HL-60/S4 (cell line): ENCODE data around the gene DENND2C.

Source experiments
- in situ Hi-C: fragments of 300-500 bp; cut with MboI; formaldehyde crosslinking; loops from 2 replicates; pipeline ENCODE4 v1.14.3; 2022; ENCODE audit warnings: low sequenced_read_pairs

Gene DENND2C, protein sequence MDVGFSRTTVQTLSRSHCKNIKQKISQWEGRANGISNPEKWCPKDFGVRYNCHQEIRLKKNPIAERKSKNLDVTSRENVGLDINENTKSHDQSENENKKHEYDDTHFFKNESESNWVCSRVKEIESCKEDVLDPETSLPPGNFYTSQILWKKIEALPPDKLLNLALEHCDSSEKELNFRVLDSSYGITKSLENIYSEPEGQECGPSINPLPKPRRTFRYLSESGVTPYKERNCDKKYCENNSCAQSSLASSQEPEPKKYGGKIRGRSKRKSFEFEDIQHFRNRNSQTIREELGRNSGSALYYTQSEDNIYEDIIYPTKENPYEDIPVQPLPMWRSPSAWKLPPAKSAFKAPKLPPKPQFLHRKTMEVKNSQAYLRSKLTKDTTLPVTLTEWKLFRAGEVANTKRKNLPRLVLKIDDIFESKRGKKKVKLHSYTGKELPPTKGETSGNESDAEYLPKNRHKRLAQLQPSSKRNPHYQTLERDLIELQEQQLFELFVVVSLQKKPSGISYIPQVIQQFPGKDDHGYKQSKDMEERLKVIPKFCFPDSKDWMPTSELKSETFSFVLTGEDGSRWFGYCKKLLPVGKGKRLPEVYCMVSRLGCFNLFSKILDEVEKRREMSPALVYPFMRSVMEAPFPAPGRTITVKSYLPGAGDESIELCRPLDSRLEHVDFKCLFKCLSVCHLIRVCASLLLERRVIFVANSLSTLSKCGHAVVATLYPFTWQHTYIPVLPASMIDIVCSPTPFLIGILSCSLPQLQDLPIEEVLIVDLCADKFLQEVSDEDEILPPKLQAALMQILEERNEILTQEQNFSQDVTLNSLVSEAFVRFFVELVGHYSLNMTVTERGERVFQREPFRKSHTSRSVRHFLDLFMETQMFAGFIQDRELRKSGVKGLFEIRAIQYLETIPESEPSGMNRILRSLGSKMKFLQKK

DNA sequence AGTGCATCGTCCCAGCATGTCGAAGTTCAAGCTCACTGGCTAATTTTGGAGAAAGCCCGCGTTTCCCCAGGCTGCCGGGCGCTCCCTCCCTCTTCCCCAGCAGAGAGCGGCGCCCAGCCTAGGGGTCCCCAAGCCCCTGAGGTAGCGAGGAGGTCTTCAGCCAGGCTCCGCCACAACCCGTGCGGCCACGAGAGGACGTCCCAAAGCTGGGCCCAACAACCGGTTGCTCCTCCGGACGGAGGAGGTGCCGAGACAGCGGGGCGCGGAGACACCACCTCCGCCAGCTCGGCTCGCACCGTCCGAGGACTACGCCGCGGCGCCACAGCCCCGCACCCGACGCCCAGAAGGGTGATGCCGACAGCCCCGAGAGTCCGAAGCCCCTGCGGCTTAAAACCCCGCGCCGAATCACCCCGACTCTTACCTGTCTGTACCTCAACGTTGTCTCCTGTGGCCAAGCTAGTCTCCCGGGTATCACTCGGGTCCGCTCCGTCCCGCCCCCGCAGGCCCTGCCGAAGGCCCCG lies at the start of gene DENND2C:
Gene DENND2C (minus strand): TSS at position 488 of the 521 bp plus-strand sequence. CDS start 44,065 bp downstream, outside the sequence.
- in situ Hi-C loops = no loop called here

DNA sequence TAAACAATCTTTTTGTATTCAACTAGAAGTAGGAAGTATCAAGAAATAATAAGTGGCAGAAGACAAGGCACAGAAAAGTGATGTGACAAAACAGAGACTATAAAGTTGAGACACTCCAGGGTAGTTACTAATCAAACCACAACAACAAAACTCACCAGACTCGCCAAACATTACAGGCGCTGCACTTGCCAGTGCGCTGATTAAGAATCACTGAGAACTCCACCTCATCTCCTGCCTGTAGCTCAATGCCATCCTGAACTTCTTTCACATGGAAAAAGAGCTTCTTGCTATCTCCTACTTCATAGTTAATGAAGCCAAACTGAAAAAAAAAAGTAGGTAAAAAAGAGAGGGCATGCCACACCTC lies 49.6 kb upstream of the DENND2C start:
- in situ Hi-C loops = no loop called here

DNA sequence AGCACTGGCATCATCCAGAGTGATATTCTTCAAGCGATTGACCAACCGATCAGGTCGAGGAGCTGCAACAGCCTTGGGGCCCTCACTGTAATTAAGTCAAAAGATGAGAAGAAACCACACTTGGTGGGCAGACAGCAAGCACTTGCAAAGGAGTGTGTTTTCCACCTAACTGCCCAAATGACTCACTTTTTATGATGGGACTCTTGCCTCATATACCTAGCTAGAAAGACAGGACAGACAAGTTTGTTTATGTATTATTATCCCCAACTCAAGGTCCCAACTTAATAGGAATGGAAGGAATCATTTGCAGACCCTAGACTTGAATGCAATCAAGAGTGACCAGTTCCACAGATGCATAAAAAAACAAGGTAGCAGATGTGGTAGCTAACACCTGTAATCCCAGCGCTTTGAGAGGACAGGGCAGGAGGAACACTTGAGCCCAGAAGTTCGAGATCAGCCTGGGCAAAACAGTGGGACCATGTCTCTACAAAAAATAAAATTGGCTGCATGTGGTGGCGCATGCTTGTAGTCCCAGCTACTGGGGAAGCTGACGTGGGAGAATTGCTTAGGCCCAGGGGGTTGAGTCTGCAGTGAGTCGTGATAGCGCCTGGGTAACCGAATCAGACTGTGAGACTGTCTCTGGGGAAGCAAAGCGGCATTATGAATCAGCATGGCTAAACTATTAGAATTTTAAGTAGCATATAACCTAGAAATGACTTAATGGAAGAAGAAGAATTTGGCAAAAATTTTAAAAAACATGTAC lies 49.0 kb upstream of the DENND2C start:
- in situ Hi-C loops = no loop called here

DNA sequence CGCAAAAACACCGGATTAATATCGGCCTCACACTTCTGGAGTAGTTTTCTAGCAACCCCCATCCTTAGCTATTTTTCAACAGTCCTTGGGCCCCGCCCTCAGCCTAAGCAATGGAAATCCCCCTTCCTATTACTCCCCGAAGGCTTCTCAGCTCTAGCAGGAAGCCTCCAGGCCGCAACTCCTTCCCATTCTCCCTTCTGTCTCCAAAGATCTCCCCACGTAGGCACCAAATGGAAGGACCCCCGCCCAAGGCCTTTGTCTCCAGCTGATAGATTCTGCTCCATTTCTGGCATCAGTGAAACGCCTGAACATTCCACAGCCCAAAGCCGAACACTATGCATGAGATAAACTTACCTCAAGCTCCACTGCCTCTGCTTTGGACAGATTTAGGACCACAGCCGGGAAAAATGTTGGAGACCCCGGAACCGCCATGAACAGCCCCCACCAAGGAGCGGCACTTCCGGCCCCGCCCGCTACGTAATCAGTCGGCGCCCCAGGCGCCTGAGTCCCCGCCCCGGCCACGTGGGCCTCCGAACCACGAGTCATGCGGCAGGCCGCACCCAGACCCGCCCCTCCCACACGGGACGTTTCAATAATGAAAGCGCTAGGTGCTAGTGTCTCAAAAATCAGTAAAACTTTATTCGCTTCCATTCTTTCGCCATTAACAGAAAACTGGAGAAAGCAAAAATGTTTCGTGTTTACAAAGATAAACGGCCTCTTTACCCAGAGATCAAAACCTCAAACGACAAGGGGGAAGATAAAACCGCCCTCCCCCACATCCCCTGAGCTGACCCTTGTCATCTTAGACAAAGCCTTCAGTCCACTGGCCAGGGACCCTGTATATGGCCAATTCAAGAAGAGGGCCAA lies 46.7 kb upstream of the DENND2C start, which contains the start of gene NRAS:
Gene NRAS (minus strand): TSS at position 468 of the 867 bp plus-strand sequence. CDS start 611 bp downstream, outside the sequence.
- in situ Hi-C loops = no loop called here

DNA sequence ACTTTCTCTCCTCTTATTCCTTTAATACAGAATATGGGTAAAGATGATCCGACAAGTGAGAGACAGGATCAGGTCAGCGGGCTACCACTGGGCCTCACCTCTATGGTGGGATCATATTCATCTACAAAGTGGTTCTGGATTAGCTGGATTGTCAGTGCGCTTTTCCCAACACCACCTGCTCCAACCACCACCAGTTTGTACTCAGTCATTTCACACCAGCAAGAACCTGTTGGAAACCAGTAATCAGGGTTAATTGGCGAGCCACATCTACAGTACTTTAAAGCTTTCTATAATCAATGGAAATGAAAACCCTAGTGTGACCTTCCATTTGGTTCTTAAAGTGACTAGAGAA lies 46.1 kb upstream of the DENND2C start:
- in situ Hi-C loops = no loop called here

DNA sequence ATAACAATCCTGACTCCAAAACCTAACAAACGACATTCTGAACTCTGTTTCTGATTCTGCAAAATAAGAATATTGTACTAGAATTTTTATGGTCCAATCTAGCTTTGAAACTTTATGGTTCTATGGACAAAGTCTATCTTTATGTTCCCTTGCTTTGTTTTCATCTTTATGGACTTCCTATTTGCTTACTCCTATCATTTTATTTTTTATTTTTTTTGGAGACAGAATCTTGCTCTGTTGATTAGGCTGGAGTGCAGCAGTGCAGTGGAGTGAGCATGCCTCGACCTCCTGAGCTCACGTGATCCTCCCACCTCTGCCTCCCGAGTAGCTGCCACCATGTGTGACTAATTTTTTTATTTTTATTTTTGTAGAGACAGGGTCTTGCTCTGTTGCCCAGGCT lies 43.1 kb upstream of the DENND2C start:
- in situ Hi-C loops = no loop called here

DNA sequence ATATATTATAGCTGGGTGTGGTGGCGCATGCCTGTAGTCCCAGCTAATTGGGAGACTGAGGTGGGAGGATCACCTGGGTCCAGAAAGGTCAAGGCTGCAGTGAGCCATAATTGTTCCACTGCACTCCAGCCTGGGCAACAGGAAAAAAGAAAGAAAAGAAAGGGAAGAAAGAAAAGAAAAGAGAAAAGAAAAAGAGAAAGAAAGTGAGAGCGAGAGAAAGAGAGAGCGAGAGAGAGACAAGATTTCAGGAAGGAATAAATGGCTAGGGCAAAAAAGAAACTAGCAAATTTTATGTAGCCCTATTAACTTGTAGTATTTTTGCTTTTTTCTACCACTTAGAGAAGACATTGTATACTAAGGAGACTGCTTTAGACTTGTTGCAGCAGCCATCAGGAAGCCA lies 40.5 kb upstream of the DENND2C start:
- in situ Hi-C loops = no loop called here

DNA sequence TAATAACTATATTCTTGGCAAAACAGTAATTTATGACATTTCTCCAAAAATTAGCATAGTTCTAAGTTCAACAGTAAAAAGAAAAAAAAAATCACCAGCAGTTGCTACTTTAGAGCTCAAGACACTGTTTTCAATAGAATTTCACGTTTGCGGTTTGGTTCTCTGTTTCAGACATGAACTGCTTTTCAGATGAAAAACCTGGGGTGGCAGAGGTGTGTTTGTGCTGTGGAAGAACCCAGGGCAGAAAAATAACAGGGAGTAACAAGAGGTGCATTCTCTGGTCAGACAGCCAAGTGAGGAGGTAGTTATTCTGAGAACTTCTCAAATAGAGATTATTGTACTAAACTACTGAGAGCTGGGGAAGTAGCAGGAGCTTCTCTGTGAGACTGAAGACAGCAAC lies 37.8 kb upstream of the DENND2C start:
- in situ Hi-C loops = no loop called here

DNA sequence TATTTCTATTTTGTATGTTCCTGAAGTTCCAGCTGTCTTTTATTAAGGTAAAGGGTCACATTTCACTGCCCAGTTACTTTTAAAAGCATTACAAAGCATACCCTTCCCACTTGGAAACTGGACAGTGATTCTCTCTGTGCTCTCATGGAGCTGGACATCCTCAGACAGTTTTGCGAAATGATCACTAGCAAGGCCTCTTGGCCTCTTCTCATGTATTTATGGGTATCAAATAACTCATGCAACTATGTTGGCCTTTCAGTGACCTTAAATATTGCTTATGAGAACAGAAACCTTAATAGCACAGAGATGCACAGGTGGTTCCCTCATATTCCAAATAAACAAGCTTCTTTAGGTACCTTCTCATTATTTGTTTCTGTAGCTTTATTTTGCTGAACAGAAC lies 33.4 kb upstream of the DENND2C start:
- in situ Hi-C loops = no loop called here

DNA sequence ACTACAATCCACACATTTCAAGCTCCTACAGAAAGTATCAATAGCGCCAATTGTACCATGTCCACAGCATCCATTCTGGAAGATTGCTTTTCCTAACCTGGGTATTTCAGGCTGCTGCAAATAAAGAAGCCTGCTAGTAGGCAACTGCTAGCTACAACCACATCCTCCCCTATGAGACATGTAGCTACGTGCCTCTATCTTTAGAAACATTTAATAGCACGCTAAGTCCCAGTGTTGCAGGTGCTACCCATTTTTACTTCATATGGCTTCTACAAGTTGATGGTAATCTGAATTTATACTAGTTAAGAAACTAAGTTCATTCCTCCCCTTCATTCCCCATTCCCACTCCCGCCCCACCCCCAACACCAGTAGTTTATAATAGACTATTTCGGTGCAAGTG lies 32.9 kb upstream of the DENND2C start:
- in situ Hi-C loops = no loop called here

DNA sequence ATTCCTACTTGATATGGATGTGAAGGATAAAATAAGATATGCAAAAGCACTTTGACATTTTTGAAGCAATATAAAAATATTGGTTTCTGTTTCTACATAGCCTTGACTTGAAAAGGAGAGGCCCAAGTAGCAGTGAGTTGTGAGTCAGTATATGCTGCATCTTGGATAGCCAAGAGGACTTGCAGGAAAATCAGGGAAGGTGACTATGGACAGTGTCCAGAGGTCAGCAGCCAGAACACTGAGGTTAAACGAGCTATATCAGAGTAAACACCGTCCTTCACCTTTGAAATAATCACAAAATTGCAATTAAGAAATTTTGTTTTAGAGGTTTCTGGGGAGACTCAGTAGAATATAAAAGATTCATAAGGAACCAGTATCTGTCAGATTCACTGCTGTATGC lies 32.1 kb upstream of the DENND2C start:
- in situ Hi-C loops = no loop called here

DNA sequence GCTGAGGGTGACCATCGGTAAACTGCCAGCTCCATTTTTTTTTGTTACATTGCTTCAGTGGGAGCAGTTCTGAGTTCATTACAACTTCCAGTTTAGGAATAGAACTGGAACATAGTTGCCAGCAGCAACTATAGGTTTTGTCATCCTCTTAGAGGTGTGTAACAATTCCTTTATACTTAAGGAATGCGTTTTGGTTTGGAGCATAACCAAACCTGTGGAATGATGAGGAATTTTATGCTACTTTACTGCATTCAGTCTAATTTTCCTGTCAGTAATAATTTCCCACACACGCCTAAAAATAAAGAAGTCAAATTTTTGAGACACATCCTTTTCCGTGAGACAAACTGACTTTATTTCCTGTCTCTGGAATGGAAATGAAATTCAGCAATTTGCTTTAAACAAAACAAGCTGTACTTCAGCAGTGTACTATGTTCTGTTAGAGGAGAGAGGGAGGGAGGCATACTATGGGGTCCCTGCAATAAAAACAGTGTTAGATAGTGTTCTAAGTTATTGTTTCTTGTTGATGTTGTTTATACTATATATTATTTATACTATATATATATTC lies 30.3 kb upstream of the DENND2C start:
- in situ Hi-C loops = no loop called here

DNA sequence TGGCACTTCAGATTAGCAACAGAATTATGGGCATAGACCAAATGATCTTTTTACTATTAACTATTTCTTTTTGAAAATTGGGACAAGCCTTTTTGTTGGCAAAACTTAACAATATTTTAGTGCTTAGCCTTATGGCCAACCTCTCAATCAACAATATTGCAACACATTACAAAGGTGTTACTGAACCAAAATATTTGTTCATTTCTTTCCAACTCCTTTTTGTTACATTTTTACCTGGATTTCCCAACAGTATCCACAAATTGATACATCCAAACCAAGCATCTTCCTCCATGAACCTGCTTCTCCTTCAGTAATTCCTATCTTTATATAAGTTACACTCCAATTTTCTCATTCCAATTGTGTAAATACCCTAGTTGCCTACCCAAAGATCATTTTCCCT lies 27.0 kb upstream of the DENND2C start:
- in situ Hi-C loops = no loop called here

DNA sequence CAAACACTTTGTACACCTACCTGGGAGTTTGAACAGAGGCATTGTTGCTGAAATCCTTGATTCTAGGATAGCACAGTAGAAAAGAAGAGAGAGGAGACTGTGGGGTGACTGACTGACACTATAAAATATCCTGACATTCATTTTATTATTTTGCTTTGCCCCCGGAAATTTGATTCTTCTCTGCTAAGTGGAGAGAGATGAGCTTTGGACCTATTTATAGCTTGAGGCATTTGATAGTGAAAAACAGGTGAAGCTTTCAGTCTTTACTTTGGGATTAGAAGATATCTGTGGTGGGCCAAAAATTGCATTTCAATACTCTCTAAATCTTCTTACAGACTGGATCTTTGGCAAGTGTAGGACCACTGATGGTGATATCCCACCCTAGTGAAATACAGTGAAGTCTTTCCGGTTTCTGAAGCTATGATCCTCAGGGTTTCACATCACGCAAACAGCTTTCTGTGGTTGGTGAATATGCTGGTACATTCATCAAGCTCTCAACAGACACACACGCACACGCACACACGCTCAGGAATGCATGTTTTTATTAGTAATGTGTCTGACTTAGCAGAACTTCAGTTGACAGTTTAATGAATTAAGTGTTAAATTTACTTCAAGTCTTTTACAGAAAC lies 25.7 kb upstream of the DENND2C start, which contains the start of gene AMPD1:
Gene AMPD1 (minus strand): TSS at position 117 of the 629 bp plus-strand sequence. CDS start 75 bp downstream, at position 42.
- in situ Hi-C loops = no loop called here

DNA sequence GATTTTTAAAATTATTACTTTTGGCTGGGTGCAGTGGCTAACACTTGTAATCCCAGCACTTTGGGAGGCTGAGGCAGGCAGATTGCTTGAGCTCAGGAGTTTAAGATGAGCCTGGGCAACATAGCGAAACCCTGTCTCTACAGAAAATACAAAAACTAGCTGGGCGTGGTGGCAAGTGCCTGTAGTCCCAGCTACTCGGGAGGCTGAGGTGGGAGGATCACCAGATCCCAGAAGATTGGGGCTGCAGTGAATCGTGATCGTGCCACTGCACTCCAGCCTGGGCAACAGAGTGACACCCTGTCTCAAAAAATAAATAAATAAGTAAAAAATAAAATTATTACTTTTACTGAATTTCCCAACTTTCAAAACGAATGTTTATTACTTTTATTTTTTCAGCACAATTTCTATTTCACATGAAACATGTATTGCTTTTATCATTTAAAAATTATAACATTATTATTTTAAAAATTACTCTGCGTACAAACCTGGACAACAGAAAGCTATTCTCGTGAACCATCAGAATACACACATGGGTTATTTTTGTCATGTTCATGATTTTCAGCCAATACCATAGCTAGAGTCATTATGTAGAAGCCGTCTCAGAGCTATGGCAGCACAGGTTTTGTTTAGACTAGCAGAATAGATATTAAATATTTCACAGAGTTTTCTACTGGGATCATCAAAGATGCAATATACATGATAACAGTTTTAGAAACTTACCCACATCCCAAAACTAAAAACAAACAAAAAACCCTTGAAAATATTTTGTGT lies 24.9 kb upstream of the DENND2C start:
- in situ Hi-C loops = no loop called here

DNA sequence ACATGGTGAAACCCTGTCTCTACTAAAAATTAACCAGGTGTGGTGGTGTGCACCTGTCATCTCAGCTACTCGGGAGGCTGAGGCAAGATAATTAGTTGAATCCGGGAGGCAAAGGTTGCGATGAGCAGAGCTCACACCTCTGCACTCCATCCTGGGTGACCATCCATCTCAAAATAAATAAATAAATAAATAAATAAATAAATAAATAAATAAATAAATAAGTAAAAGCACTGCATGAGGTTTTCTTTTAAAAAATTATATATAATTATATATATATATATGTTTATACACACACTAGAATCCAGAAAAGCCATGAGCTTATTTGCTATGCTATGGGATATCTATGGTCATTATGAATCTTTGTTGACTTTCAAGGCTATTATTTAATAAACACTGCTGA lies 23.1 kb upstream of the DENND2C start:
- in situ Hi-C loops = no loop called here

DNA sequence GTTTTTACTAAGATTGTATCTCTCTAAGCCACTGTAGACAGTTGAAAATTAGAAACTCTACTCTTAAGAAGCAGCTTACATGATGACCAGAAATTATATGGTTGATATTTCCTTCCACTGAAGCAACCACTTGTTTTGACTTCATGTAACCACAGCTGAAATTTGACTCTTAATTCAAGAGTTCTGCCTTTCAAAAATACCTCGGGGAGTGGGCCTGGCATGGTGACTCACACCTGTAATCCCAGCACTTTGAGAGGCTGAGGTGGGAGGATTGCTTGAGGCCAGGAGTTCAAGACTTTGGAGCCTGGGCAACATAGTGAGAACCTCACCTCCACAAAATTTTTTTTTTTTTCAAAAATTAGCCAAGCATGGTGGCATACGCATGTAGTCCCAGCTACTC lies 21.2 kb upstream of the DENND2C start:
- in situ Hi-C loops = no loop called here

DNA sequence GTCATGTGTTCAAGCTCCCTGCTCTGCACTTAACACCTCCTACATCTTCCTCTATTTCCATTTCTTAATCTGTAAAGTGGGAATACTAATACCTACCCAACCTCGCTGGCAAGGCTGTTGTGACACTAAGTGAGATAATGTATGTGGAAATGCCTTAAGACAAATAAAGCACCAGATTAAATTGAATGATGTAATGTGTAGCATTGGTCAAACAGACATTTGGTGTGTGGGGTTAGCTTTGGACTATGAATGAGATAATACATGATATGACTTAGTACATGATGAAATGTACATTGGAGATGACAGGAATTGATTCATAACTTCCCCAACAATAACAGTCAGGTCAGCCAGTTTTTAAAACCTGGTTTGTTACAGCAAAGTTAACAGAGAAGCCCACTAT lies 20.3 kb upstream of the DENND2C start:
- in situ Hi-C loops = no loop called here
